Measurements from ENCODE around the gene TMEM183A.

Gene TMEM183A

DNA sequence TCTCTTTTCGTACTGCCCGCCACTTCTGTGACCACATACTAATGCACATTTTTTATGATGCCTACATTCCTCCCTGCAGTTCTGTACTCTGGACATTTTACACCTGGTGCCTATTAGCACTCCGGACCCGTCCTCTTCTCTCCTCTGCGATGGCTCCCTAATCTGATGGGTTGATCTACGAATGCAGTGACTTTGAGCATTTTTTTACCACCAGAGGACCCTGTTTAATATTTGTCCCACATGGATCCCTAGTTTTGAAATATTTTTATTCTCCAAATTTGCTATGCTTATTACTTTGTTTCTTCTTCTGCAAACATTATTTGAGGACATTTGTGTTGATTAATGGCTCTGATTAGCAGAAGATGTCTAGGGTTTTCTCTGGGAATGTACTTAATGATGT is 24.3 kb downstream of the TMEM183A start:
- DNase-seq, result no peak

GRCh38 chr1:203033287-203033686 is 26.1 kb downstream of the TMEM183A start:
- DNase-seq, result no peak

DNA sequence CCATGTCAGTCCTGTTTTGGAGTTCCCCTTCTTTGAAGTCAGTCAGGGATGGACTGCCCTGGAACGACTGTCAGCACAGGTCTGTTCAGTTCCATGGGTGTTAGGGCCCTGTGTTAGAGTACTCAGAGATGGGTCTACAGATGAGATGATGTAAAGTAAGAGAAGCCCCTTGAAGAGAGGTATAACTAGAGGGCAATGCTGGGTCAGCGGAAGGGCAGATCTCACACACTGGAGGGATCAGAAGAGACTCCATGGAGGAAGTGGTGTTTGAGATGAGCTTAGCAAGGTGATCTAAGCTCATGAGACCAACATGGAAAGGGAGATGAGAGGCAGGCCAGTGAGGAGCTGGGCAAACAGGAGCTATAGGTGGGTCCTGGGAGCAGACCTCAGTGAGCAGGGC is 26.7 kb downstream of the TMEM183A start:
- DNase-seq, result no peak

- no peak for DNase-seq
These were observed 27.4 kb downstream of the TMEM183A start for GRCh38 chr1:203034422-203035110.

DNA sequence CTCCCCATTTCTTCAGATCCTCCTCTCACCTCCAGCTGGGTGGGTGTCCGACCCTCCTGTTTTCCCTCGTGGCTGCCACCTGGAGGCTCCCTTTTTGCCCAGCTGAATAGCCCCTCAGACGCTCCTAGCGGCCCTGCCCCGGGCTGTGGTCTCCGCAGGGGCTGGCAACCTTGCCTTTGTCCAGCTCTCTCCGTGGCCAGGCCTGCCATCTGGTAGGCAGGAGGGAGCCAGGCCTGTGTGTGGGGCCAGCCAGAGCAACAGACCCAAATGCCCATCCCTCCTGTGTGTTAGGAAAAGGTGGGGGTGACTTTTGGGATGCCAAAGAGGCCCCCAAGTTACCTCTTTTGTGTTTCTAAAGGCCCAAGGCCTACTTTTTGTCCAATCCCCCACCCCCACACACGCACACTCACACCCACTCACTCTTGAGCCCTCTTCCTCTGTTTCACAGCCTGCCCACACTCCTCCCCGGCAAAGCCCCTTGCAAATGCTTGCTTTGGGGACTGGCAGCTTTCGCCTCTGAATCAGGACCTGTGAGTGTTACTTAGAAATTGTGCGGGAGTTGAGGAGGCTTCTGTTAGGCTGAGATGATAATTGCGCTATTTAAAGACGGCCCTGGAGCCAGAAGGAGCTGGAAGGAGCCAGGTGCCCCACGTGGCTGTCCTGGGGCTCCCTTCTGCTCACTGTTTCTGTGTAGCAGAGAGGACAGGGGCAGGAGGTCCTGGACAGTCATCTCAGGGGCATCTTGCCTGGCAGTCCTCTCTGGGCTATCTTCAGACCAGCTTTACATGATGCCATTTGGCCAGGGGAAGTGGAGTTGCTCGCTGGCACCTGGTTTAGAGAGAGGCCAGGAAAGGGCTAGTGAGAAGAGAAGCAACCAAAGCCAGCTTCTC is 28.2 kb downstream of the TMEM183A start:
- DNase-seq, result no peak

- DNase-seq, result no peak
These were observed 29.0 kb downstream of the TMEM183A start for GRCh38 chr1:203036135-203036534.

GRCh38 chr1:203036537-203036936 is 29.4 kb downstream of the TMEM183A start:
- DNase-seq, result no peak

- DNase-seq, result no peak
These were observed 30.5 kb downstream of the TMEM183A start for GRCh38 chr1:203037509-203038190.

DNA sequence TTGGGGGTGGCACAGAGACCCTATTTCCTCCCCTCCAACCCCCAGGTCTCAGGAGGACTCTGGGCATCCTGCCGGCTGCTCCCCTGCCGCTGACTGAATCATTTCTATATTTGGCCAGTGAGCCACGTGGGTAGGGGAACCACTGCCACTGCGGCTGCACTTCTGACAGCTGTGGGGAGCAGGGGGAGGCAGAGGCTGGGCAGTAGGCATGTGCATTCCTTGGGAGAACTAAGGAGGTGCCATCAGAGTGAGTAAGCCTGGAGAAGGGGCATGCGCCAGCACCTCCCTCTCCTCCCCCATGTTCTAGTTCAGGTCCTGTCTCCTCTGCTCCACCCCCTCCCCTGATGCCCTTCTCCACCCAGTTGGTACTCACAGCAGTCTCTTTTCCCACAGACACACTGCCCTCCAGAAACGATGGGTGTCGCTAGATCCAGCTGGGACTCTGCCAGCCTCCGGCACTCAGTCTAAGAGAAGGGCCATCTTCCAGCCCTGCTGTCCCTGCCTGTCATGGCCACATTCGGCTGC is 31.1 kb downstream of the TMEM183A start:
- DNase-seq, result no peak

DNA sequence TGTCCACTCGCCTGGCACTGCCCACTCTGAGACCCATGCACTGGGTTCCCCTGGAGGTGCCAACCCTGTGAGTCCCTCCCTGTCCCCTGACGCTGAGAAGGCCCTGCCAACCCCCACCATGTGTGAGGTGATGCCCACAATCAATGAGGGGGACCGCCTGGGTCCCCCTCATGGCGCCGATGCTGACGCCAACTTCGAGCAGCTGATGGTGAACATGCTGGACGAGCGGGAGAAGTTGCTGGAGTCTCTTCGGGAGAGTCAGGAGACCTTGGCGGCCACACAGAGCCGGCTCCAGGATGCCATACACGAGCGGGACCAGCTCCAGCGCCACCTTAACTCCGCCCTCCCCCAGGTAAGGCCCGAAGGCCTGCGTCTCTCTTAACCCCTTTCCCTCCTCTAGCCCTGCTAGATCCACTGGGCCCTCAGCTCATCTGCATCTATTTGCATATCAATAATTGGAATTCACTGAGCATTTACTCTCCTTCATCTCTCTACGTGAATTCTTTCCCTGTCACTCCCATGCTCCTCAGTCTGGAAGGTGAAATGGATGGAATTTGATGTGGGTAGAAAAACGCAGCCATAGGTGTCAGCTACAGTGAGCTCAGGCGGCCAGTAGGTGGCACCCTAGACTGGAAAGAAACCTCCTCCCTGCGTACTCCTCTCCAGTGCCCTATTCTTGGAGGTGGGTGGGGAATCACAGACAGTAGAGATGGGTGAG is 31.9 kb downstream of the TMEM183A start:
- DNase-seq, result peak; percentile 53

GRCh38 chr1:203039609-203040512 is 32.7 kb downstream of the TMEM183A start:
- no peak for DNase-seq

GRCh38 chr1:203040513-203041275 is 33.5 kb downstream of the TMEM183A start:
- DNase-seq, result no peak

- DNase-seq, result no peak
These were observed 34.3 kb downstream of the TMEM183A start for GRCh38 chr1:203041351-203041932.

DNA sequence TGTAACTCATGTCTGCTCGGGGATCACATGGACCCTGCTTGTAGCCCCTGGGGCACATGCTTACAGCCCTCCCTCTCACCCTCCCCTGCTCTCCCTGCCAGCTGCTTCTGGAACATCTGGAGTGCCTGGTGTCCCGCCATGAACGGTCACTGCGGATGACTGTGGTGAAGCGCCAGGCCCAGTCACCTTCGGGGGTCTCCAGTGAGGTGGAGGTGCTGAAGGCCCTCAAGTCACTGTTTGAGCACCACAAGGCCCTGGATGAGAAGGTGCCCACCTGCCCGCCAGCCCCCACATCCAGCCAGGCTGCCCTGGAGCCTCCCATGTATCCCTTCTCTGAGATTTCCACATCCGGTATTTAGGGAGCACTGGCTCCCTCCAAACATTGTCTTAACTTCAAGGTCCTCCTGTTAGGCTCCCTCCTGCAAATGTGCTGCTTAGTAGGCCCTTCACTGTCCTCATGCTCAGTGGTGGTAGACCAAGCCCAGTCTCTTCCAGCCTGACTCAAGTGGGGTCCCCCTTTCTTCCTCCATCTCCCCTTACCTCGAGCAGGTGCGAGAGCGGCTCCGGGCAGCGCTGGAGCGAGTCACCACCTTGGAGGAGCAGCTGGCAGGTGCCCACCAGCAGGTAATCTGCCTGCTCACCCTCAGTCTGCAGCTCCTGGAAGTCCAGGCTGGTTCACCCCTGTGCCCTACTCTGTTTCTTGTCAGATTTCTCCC is 36.8 kb downstream of the TMEM183A start:
- no peak for DNase-seq

DNA sequence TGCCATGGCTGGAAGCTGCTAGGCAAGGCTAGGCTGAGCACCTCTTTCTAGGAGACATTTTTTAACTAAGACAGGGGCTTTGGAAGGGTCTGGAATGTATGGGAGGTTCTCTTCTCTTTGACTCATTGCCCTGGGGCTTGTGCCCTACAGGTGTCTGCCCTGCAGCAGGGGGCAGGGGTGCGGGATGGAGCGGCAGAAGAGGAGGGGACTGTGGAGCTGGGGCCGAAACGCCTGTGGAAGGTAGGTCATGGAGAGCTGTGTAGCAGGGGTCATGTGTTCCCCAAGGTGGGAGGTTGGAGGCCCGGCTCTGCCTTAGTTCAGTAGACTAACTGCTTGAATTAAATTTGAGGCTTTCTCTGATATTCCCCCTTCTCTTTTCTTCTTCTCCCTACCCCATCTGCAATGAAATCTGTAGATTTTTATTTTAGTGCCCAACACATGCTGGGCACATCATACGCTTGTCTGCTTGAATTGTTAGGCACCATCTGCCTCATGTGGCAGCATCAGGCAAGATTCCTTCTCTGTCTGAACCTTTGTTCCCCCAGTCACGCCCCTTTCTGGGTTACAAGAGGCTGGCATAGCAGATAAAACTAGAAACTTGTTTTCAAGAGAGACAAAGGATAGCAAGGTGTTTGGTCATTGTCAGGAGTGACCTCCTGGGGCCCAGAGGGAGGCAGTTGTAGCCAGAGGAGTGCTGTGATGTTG is 37.5 kb downstream of the TMEM183A start:
- no peak for DNase-seq

GRCh38 chr1:203045336-203045735 is 38.2 kb downstream of the TMEM183A start:
- DNase-seq, result no peak

DNA sequence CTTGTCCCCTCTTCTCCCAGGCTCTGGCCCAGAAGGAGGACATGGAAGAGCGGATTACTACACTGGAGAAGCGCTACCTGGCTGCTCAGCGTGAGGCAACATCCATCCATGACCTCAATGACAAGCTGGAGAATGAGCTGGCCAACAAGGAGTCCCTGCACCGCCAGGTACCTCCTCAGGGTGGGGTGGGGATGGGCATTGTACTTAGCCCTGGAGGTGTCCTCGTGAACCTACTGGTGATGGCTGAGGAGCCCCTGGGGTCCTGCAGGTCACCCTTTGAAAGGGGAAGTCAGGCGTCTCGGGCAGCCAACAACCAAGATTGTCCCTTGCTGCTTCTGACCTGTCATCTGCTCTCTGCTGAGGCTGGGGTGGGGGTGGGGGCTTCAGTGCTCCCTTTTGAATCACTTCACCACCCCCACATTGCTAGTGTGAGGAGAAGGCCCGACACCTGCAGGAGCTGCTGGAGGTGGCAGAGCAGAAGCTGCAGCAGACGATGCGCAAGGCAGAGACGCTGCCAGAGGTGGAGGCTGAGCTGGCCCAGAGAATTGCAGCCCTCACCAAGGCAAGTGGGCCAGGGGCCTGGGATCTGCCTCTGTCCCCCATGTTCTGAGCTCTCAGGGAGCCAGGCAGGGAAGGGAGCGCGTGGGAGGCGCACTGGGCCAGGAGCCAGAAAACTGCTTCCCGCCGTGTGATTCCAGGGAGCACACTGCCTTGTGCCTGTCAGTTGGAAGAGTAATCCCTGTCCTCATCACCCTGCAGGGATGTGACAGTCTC is 38.8 kb downstream of the TMEM183A start:
- DNase-seq, result no peak

DNA sequence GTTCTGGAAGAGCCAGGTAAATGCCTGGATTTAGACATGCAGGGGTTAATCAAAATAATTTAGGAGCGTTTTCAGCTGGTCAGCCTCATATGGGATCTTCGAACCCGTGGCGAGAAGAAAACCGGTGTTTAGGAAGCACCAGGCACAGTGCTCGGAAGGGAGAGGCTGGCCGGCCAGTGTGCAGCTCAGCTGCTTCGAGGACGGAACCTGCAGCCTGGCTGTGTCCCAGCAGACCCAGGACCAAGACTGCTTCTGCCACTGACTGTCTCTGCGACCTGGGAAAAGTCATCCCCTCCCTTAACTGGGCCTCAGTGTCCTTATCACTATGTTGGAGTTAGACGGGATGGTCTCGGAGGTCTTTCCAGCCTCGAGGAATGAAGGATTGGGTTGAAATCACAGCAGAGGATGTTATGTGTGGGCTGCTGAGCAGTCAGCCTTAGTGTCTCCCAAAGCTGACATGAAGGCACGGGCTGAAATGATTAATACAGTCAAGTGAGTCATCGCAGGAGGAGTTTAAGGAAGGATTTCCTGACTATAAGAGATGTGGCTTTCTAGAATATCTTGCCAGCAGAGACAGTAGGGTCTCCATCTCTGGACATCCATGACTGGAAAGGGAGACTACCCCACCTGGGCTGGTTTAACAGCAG is 39.9 kb downstream of the TMEM183A start:
- DNase-seq, result no peak
